ENCODE results near the gene TAAR1. TPM values are rescaled to one million over a fixed set of nuclear protein-coding genes. Genes with fewer than 3 reads are reported as not detected.

Gene TAAR1
- total RNA-seq, 1 donor from 2014 or later: not detected

DNA sequence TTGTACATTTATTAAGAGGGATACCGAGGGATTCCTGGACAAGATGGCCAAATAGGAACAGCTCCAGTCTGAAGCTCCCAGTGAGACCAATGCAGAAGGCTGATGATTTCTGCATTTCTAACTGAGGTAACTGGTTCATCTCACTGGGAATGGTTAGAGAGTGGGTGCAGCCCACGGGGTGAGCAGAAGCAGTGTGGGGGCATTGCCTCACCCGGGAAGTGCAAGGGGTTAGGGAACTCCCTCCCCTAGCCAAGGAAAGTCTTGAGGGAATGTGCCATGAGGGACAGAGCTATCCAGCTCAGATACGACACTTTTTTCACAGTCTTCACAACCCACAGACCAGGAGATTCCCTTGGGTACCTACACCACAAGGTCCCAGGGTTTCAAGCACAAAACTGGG is 24.2 kb downstream of the TAAR1 start:
- Mint-ChIP-seq H3K9me3 (peaks cover 13% of the 10 kb centered on the region), H3K36me3 (no peaks in the 10 kb centered on the region), H3K4me1 (ENCODE audit: unreplicated experiment) (no peaks in the 10 kb centered on the region), H3K4me3 (no peak overlapping the region), H3K27ac (no peak overlapping the region), H3K27me3 (peaks cover 2% of the 10 kb centered on the region)
- DNase-seq (ENCODE audit: extremely low spot score, unreplicated experiment): no peak
- TF ChIP-seq, protein P1, sequence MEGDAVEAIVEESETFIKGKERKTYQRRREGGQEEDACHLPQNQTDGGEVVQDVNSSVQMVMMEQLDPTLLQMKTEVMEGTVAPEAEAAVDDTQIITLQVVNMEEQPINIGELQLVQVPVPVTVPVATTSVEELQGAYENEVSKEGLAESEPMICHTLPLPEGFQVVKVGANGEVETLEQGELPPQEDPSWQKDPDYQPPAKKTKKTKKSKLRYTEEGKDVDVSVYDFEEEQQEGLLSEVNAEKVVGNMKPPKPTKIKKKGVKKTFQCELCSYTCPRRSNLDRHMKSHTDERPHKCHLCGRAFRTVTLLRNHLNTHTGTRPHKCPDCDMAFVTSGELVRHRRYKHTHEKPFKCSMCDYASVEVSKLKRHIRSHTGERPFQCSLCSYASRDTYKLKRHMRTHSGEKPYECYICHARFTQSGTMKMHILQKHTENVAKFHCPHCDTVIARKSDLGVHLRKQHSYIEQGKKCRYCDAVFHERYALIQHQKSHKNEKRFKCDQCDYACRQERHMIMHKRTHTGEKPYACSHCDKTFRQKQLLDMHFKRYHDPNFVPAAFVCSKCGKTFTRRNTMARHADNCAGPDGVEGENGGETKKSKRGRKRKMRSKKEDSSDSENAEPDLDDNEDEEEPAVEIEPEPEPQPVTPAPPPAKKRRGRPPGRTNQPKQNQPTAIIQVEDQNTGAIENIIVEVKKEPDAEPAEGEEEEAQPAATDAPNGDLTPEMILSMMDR (conservative IDR thresholded peaks at IDR 0.05): no peak

DNA sequence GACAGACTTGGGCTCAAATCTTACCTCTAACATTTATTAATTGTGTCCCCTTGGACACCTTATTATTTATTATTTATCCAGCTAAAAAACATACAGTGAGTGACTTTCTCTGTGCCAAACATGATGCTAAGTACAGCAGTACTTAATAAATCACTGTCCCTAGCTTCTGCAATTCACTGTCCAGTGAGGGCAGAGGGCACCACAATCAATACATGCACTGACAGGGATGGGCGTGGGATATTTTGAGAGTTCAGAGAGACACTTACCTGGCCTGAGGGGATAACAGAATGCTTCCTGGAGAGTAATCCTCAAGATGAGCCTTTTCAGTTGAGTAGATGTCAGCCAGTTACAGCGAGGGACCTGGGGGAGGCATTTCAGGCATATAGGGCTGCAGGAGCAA is 25.6 kb downstream of the TAAR1 start:
- Mint-ChIP-seq H3K4me3 (no peak overlapping the region), H3K27me3 (peaks cover 2% of the 10 kb centered on the region), H3K9me3 (peaks cover 24% of the 10 kb centered on the region), H3K27ac (no peak overlapping the region), H3K4me1 (ENCODE audit: unreplicated experiment) (no peaks in the 10 kb centered on the region), H3K36me3 (no peaks in the 10 kb centered on the region)
- TF ChIP-seq, protein P1 (conservative IDR thresholded peaks at IDR 0.05): no peak
- DNase-seq (ENCODE audit: extremely low spot score, unreplicated experiment): no peak

DNA sequence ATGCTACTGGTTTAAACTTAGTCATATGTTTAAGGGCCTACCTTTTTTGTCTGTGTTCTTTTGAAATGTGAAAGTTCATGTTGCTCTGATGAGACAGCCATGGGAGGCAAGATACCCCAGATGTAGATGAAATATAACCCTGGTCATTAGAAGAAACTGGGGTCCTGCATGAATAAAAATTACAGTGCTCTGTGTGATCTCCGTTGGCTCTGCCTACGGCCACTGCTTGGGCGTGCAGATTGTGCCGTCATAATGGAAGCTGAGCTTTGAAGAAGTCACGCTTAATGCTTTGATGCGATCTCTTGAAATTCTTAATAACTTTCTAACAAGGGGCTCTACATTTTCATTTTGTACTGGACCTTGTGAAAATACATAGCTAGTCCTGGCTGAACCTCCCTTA is 34.8 kb downstream of the TAAR1 start, which contains the start of gene TAAR2:
TSS of gene TAAR2 (minus strand) at position 101 of the 400 bp plus-strand sequence. CDS start at position 101, 0 bp downstream.
- H3K27me3 Mint-ChIP-seq: no peaks in the 10 kb centered on the region

DNA sequence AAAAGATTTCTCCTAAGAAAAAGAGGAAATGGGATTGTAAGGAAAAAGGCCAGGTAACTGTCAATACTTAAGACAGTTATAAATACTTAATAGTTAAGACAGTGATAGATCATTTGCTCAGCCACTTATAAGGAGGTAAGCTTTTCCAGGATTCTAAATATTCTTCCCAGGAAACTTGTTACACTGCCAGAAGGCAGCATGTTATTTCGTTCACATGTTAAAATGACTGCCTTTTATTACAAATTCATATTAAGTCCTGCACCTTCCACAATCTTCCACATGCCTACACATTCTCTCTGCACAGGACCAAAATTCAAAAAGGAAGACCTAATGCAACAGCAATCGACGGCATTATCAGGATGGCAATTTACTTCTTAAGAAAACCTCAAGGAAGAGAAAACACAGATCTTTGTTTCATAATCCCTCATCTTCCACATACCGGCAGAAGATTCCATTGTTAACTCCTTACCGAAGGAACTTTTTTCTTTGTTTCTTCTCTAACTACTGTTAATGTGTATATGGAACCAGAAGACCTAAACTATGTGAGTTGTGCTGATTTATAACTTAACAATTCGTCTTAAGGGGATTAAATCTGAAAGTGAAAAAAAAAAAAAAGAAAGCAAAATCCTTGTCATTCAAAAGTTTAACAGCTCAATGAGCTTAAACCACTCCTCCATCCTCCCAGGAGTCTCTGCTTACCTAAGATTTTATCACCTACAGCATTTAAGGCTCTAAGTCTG is 35.7 kb downstream of the TAAR1 start:
- TF ChIP-seq, protein P1 (conservative IDR thresholded peaks at IDR 0.05): no peak
- Mint-ChIP-seq H3K36me3 (no peaks in the 10 kb centered on the region), H3K4me3 (no peak overlapping the region), H3K27me3 (no peaks in the 10 kb centered on the region), H3K4me1 (ENCODE audit: unreplicated experiment) (no peaks in the 10 kb centered on the region), H3K27ac (no peak overlapping the region), H3K9me3 (peaks cover 2% of the 10 kb centered on the region)
- DNase-seq (ENCODE audit: extremely low spot score, unreplicated experiment): no peak

More for the DNA sequence above, 34.8 kb downstream of the TAAR1 start, which contains the start of gene TAAR2:
- Mint-ChIP-seq H3K4me1 (ENCODE audit: unreplicated experiment) (no peaks in the 10 kb centered on the region), H3K4me3 (no peak within 1 kb of the TSS), H3K9me3 (peaks cover 10% of the 10 kb centered on the region), H3K36me3 (no peaks in the 10 kb centered on the region), H3K27ac (no peak within 1 kb of the TSS)
- TF ChIP-seq, protein P1 (conservative IDR thresholded peaks at IDR 0.05): no peak
- DNase-seq (ENCODE audit: extremely low spot score, unreplicated experiment): no peak

DNA sequence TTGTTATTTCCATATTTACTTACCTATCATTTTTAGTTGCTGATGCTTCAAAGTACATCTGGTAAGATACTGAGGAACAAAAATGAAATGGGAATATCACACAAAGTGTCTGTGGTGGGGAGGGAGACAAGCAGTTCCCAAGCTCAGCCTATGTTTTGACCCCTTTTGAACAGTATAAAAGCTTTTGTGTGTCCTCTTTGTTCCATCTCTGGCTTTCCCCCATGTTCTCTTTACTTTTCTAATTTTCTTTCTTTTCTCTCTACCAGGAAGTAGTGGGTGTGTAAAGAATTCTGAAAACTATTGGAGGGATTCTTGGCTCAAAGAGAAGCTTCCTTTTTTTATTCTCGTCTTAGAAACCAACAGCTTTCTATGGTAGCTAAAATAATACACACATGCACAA is 42.3 kb downstream of the TAAR1 start:
- no peak for DNase-seq (ENCODE audit: extremely low spot score, unreplicated experiment)
- Mint-ChIP-seq H3K9me3 (no peaks in the 10 kb centered on the region), H3K36me3 (no peaks in the 10 kb centered on the region), H3K4me1 (ENCODE audit: unreplicated experiment) (no peaks in the 10 kb centered on the region), H3K27ac (no peak overlapping the region), H3K4me3 (no peak overlapping the region), H3K27me3 (no peaks in the 10 kb centered on the region)
- TF ChIP-seq, protein P1 (conservative IDR thresholded peaks at IDR 0.05): no peak

All from type B pancreatic cell (in vitro differentiated cells).